HG02884 (cell line): ENCODE data around the gene ROBO2.

ENCODE experiments used
- ATAC-seq: cut with Tn5 transposase; IDR thresholded peaks from one replicate; pipeline ENCODE4 v1.9.1; 2021; ENCODE audit warnings: mild to moderate bottlenecking, moderate library complexity; ENCODE audit not compliant: unreplicated experiment

Gene ROBO2

GRCh38 chr3:77039606-77040171, at the start of gene ROBO2:
TSS of gene ROBO2 (plus strand) at chr3:77040099. CDS start at chr3:77040786, 687 bp downstream.
- no peak for ATAC-seq

- no peak for ATAC-seq
Measured at GRCh38 chr3:76990606-76991005, 49.3 kb upstream of the ROBO2 start.

- no peak for ATAC-seq
Measured at GRCh38 chr3:76991165-76991564, 48.7 kb upstream of the ROBO2 start.

GRCh38 chr3:76997733-76998132, 42.2 kb upstream of the ROBO2 start:
- no peak for ATAC-seq

- no peak for ATAC-seq
Measured at GRCh38 chr3:76998555-76998954, 41.3 kb upstream of the ROBO2 start.

GRCh38 chr3:77001062-77001701, 38.7 kb upstream of the ROBO2 start:
- no peak for ATAC-seq

GRCh38 chr3:77014226-77014625, 25.7 kb upstream of the ROBO2 start:
- no peak for ATAC-seq

GRCh38 chr3:77025471-77025870, 14.4 kb upstream of the ROBO2 start:
- ATAC-seq: no peak

GRCh38 chr3:77026904-77027634, 12.8 kb upstream of the ROBO2 start:
- no peak for ATAC-seq

- no peak for ATAC-seq
Measured at GRCh38 chr3:77028005-77028404, 11.9 kb upstream of the ROBO2 start.

- ATAC-seq: no peak
Measured at GRCh38 chr3:77038468-77038929, 1.4 kb upstream of the ROBO2 start.

- no peak for ATAC-seq
Measured at GRCh38 chr3:77038930-77039605, 831 bp upstream of the ROBO2 start.

- ATAC-seq: no peak
Measured at GRCh38 chr3:77040216-77040615, 317 bp downstream of the ROBO2 start.

- ATAC-seq: no peak
Measured at GRCh38 chr3:77040926-77041722, 1.2 kb downstream of the ROBO2 start.

- ATAC-seq: no peak
Measured at GRCh38 chr3:77041811-77042210, 1.9 kb downstream of the ROBO2 start.

- no peak for ATAC-seq
Measured at GRCh38 chr3:77042343-77042742, 2.4 kb downstream of the ROBO2 start.

GRCh38 chr3:77042882-77043281, 3.0 kb downstream of the ROBO2 start:
- ATAC-seq: no peak

GRCh38 chr3:77045686-77046085, 5.8 kb downstream of the ROBO2 start:
- ATAC-seq: no peak

- ATAC-seq: no peak
Measured at GRCh38 chr3:77048186-77048585, 8.3 kb downstream of the ROBO2 start.

GRCh38 chr3:77051591-77051990, 11.7 kb downstream of the ROBO2 start:
- no peak for ATAC-seq

- ATAC-seq: no peak
Measured at GRCh38 chr3:77052051-77052501, 12.2 kb downstream of the ROBO2 start.
